HL-60 (cell line): ENCODE measurements around the gene TMEM98.

Source experiments
- CTCF ChIP-seq: IDR thresholded peaks from one replicate; pipeline ENCODE4 v1.5.1; 2011; ENCODE audit warnings: low read length, control low read depth, inconsistent platforms; ENCODE audit not compliant: insufficient read depth
- REST ChIP-seq: IDR thresholded peaks from 2 replicates; pipeline ENCODE4 v1.6.1; 2012; ENCODE audit warnings: low read depth; ENCODE audit not compliant: insufficient replicate concordance

GRCh38 chr17:32960815-32961214 lies 32.9 kb downstream of the TMEM98 start:
- TF ChIP-seq CTCF: no peak
- no peak for TF ChIP-seq REST
